ENCODE results near the gene WNT2B. TPM values are rescaled to one million over a fixed set of nuclear protein-coding genes. Genes with fewer than 3 reads are reported as not detected.

WNT2B gene
- total and polyA plus RNA-seq, 9 of the 15 experiments (the other 6 are each of a cell fraction or from before 2014, with no cell fraction given) = 0.02 to 0.06 (median 0.04) TPM; not detected in 3

- no peaks in the 10 kb centered on the region for H4K20me1 ChIP-seq (replicated peaks; ENCODE audit: control insufficient read depth, insufficient read depth, low read length)
- no TSS peak for BruUV-seq (replicated peaks)
- no peak overlapping the region for H3K4me3 ChIP-seq
- no peaks in the 10 kb centered on the region for H3K27me3 ChIP-seq (ENCODE audit: control insufficient read depth in 2 of 2, insufficient read depth in 2 of 2, low read length in 2 of 2)
- intact Hi-C loops (cut with micrococcal nuclease) = no loop called here
- no peak overlapping the region for H2AFZ ChIP-seq (ENCODE audit: low read depth, low read length)
- in situ Hi-C loops (cut with MboI) = no loop called here
- no peak overlapping the region for H3K9ac ChIP-seq (ENCODE audit: insufficient read depth in 1 of 2, low read depth in 2 of 2, low read length in 2 of 2)
- peaks cover under 1% of the 10 kb centered on the region; the same call in 1 of the 3 replicates for H3K36me3 ChIP-seq (ENCODE audit: control insufficient read depth, insufficient read depth, low read length)
- ATAC-seq (no peak), DNase-seq (ENCODE audit: extremely low read depth in 1 of 4, low spot score in 3 of 4) (no peak), FAIRE-seq (no peak)
- POLR2A ChIA-PET = no interaction called here
- no peaks in the 10 kb centered on the region for H3K9me3 ChIP-seq (replicated peaks; ENCODE audit: control insufficient read depth, insufficient read depth, low read depth, low read length)
- H3K27ac ChIP-seq (ENCODE audit: extremely low read depth, low read depth, low read length) = no peak overlapping the region
- H3K4me2 ChIP-seq (ENCODE audit: insufficient read depth, low read length) = no peak overlapping the region
- no peaks in the 10 kb centered on the region for H3K4me1 ChIP-seq (replicated peaks in 1 of 2; ENCODE audit: control insufficient read depth in 2 of 2, insufficient read depth in 2 of 2, low read length in 2 of 2)
- CTCF ChIA-PET (ENCODE audit: low intra/inter-chr PET ratio) = interaction anchor here (0.5 kb wide), 1 partner anchor 279 kb away, joined by 7 read pairs; no protein-coding TSS in a partner anchor
- H3K9me1 ChIP-seq (ENCODE audit: control insufficient read depth, insufficient read depth, low read length) = no peaks in the 10 kb centered on the region
- H3K79me2 ChIP-seq (ENCODE audit: control insufficient read depth, insufficient read depth, low read length) = no peaks in the 10 kb centered on the region
- WGBS (ENCODE audit: insufficient coverage, low coverage, missing lambda C conversion rate) = 84% methylated on average over 2 of the region's 2 CpGs
- TF ChIP-seq YY1 (IDR thresholded peaks at IDR 0.05; ENCODE audit: borderline replicate concordance in 1 of 3, control insufficient read depth in 1 of 3, extremely low read depth in 1 of 3, insufficient read depth in 3 of 3, insufficient read length in 1 of 3, insufficient replicate concordance in 2 of 3, low read depth in 1 of 3, low read length in 2 of 3) (no peak), U2AF1 (optimal IDR thresholded peaks at IDR 0.05; ENCODE audit: low read depth, low read length) (no peak), TAF9B (IDR thresholded peaks at IDR 0.05; ENCODE audit: partially characterized antibody) (no peak), ZBTB43 (CRISPR knock-in tag; IDR thresholded peaks at IDR 0.05) (no peak), TRIM25 (IDR thresholded peaks at IDR 0.05; ENCODE audit: borderline replicate concordance) (no peak), HBP1 (CRISPR knock-in tag; IDR thresholded peaks at IDR 0.05) (no peak), NR2C1 (IDR thresholded peaks at IDR 0.05) (no peak), NR2C1 (tag; IDR thresholded peaks at IDR 0.05) (no peak), ARID3A (IDR thresholded peaks at IDR 0.05; ENCODE audit: borderline replicate concordance, low read depth, low read length) (no peak), RBM17 (IDR thresholded peaks at IDR 0.05; ENCODE audit: borderline replicate concordance, low read depth, low read length) (no peak), MEF2D (tag; conservative IDR thresholded peaks at IDR 0.05; ENCODE audit: low read depth) (no peak), IFI16 (CRISPR knock-in tag; IDR thresholded peaks at IDR 0.05) (no peak), ERF (CRISPR knock-in tag; IDR thresholded peaks at IDR 0.05) (no peak)
- TF ChIP-seq, protein P1, sequence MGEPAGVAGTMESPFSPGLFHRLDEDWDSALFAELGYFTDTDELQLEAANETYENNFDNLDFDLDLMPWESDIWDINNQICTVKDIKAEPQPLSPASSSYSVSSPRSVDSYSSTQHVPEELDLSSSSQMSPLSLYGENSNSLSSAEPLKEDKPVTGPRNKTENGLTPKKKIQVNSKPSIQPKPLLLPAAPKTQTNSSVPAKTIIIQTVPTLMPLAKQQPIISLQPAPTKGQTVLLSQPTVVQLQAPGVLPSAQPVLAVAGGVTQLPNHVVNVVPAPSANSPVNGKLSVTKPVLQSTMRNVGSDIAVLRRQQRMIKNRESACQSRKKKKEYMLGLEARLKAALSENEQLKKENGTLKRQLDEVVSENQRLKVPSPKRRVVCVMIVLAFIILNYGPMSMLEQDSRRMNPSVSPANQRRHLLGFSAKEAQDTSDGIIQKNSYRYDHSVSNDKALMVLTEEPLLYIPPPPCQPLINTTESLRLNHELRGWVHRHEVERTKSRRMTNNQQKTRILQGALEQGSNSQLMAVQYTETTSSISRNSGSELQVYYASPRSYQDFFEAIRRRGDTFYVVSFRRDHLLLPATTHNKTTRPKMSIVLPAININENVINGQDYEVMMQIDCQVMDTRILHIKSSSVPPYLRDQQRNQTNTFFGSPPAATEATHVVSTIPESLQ (CRISPR knock-in tag; IDR thresholded peaks at IDR 0.05) = no peak
Observed at GRCh38 chr1:112536561-112536960, 27.8 kb downstream of the WNT2B start.

Data from K562 (cell line).